Neural cell (in vitro differentiated cells): ENCODE measurements around the gene NUDT21. TPM values are rescaled to one million over a fixed set of nuclear protein-coding genes. Genes with fewer than 3 reads are reported as not detected.

Source experiments
- H2AFZ ChIP-seq: fragments of 200-600, 300-800 bp; sonication (generic), shearing (Covaris generic); 2 replicates; pipeline ENCODE4 v1.6.0; 2014; ENCODE audit warnings: low read depth, mild to moderate bottlenecking, antibody characterized with exemption, low read length, moderate library complexity
- H3F3A ChIP-seq: fragments of 200-600 bp; shearing (Covaris generic); 2 replicates; pipeline ENCODE4 v1.6.1; 2016; ENCODE audit warnings: mild to moderate bottlenecking, moderate library complexity, mixed read lengths, antibody characterized with exemption, low read length; ENCODE audit not compliant: insufficient read depth, poor library complexity, severe bottlenecking
- H3K27ac ChIP-seq: fragments of 200-600, 300-800 bp; sonication (generic), shearing (Covaris generic); 2 replicates; pipeline ENCODE4 v1.5.1; 2014; ENCODE audit warnings: mild to moderate bottlenecking, low read length, moderate library complexity
- H3K27me3 ChIP-seq: fragments of 300-800, 200-600 bp; sonication (generic), shearing (Covaris generic); 2 replicates; pipeline ENCODE4 v1.6.0; 2014; ENCODE audit warnings: mild to moderate bottlenecking, low read depth, low read length, moderate library complexity; ENCODE audit not compliant: insufficient read depth
- H3K36me3 ChIP-seq: fragments of 300-800, 200-600 bp; sonication (generic), shearing (Covaris generic); 2 replicates; pipeline ENCODE4 v1.5.1; 2014; ENCODE audit warnings: mild to moderate bottlenecking, antibody characterized with exemption, low read length, moderate library complexity; ENCODE audit not compliant: insufficient read depth
- H3K4me2 ChIP-seq: fragments of 300-800, 200-600 bp; sonication (generic), shearing (Covaris generic); 2 replicates; pipeline ENCODE4 v1.6.0; 2014; ENCODE audit warnings: mild to moderate bottlenecking, low read length
- H3K4me3 ChIP-seq: fragments of 300-800, 200-600 bp; sonication (generic), shearing (Covaris generic); 2 replicates; pipeline ENCODE4 v1.5.1; 2014; ENCODE audit warnings: mild to moderate bottlenecking, low read length, moderate library complexity
- H3K79me2 ChIP-seq: fragments of 200-600 bp; shearing (Covaris generic); replicated peaks from 2 replicates; pipeline ENCODE4 v1.6.0; 2014; ENCODE audit warnings: mild to moderate bottlenecking, low read length, moderate library complexity; ENCODE audit not compliant: insufficient read depth
- H3K9ac ChIP-seq: fragments of 300-800, 200-600 bp; sonication (generic), shearing (Covaris generic); 2 replicates; pipeline ENCODE4 v1.6.1; 2016; ENCODE audit warnings: mild to moderate bottlenecking, low read length, mixed read lengths
- H3K9me2 ChIP-seq: fragments of 200-600 bp; shearing (Covaris generic); 2 replicates; pipeline ENCODE4 v1.6.1; 2016; ENCODE audit warnings: mild to moderate bottlenecking, low read length, mixed read lengths; ENCODE audit not compliant: insufficient read depth
- H3K9me3 ChIP-seq: fragments of 200-600, 300-800 bp; sonication (generic), shearing (Covaris generic); 2 replicates; pipeline ENCODE4 v1.6.1; 2016; ENCODE audit warnings: mild to moderate bottlenecking, mixed run types, low read length, moderate library complexity, mixed read lengths
- H4K20me1 ChIP-seq: fragments of 200-600 bp; shearing (Covaris generic); 2 replicates; pipeline ENCODE4 v1.6.1; 2016; ENCODE audit warnings: mild to moderate bottlenecking, mixed run types; ENCODE audit not compliant: insufficient read depth
- EP300 ChIP-seq: fragments of 450-650 bp; conservative IDR thresholded peaks from 2 replicates; pipeline ENCODE4 v1.6.1; 2014; ENCODE audit warnings: antibody characterized with exemption, mild to moderate bottlenecking, moderate library complexity; ENCODE audit not compliant: poor library complexity, severe bottlenecking
- EZH2 ChIP-seq: fragments of 200-600, 300-800 bp; shearing (Covaris generic), sonication (generic); IDR thresholded peaks from 2 replicates; pipeline ENCODE4 v1.6.1; 2014; ENCODE audit warnings: antibody characterized with exemption, low read length, borderline replicate concordance, mild to moderate bottlenecking; ENCODE audit not compliant: insufficient read depth, poor library complexity, severe bottlenecking
- MXI1 ChIP-seq: fragments of 450-650 bp; conservative IDR thresholded peaks from 2 replicates; pipeline ENCODE4 v1.6.1; 2014; ENCODE audit warnings: antibody characterized with exemption, mild to moderate bottlenecking; ENCODE audit not compliant: poor library complexity, severe bottlenecking
- POLR2AphosphoS5 ChIP-seq: IDR thresholded peaks from 2 replicates; pipeline ENCODE4 v1.6.1; 2012
- RAD21 ChIP-seq: fragments of 450-650 bp; conservative IDR thresholded peaks from 2 replicates; pipeline ENCODE4 v1.6.1; 2014; ENCODE audit warnings: antibody characterized with exemption, mild to moderate bottlenecking, moderate library complexity
- SMC3 ChIP-seq: fragments of 450-650 bp; conservative IDR thresholded peaks from 2 replicates; pipeline ENCODE4 v1.6.1; 2014; ENCODE audit warnings: antibody characterized with exemption, mild to moderate bottlenecking, moderate library complexity; ENCODE audit not compliant: poor library complexity
- TAF1 ChIP-seq: IDR thresholded peaks from 2 replicates; pipeline ENCODE4 v1.6.1; 2012; ENCODE audit warnings: low read depth
- polyA plus RNA-seq: library from polyadenylated mRNA; depleted of rRNA; stranded (reverse); fragments of >200 nt; gene quantifications from 2 replicates; pipeline ENCODE4 v1.2.3, GENCODE V29; 2014
- TF ChIP-seq, protein P1 (sequence below): fragments of 450-650 bp; IDR thresholded peaks from 2 replicates; pipeline ENCODE4 v1.5.1; 2014; ENCODE audit warnings: antibody characterized with exemption, mild to moderate bottlenecking, moderate library complexity; ENCODE audit not compliant: poor library complexity, severe bottlenecking
- TF ChIP-seq, protein P2 (sequence below): IDR thresholded peaks from 2 replicates; pipeline ENCODE4 v1.6.1; 2012; ENCODE audit warnings: borderline replicate concordance

The NUDT21 gene
- polyA plus RNA-seq, 1 donor from 2014 or later: 192 TPM

DNA sequence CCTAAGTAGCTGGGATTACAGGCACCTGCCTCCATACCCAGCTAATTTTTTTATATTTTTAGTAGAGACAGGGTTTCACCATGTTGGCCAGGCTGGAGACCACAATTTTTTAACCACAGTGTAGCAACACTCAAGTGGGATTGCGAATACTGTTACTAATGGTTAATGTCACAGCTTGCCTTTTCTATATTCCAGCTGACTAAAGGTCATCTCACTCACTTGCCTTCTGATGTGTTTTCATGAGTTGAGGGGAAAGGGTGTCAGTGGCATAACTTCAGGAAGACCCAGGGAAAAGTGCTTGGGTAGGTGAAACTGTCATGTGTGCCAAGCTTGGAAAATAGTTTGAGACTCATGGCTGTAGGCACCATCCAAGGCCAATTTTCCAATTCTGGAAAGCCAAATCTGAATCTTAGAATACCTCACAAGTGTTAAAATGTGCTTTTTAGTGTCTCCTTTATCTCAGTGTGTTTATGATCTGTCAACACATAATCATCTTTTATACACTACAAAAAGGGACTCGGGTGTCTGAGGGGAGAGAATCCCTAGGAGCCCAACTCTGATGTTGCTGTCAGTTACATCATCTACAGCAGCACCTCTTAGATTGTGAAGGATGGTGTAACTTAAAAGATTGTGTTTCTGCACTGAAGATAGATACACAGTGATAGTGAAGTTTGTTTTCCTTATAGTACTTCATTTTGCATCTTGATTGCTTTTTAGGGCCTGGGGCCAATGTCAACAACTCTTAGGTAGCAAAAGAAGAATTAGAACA is 27.3 kb upstream of the NUDT21 start:
- Histone ChIP-seq H2AFZ (no peak overlapping the region), H3K79me2 (no peaks in the 10 kb centered on the region), H3K27ac (no peak overlapping the region), H3K4me2 (no peak overlapping the region), H3K9me3 (no peaks in the 10 kb centered on the region), H4K20me1 (no peaks in the 10 kb centered on the region), H3K9me2 (no peaks in the 10 kb centered on the region), H3K4me3 (no peak overlapping the region), H3K9ac (no peak overlapping the region), H3F3A (no peaks in the 10 kb centered on the region), H3K27me3 (no peaks in the 10 kb centered on the region), H3K36me3 (peaks cover 6% of the 10 kb centered on the region)
- TF ChIP-seq POLR2AphosphoS5 (no peak), EP300 (no peak), MXI1 (no peak), TAF1 (no peak), EZH2 (no peak), RAD21 (no peak)
- TF ChIP-seq, protein P1, sequence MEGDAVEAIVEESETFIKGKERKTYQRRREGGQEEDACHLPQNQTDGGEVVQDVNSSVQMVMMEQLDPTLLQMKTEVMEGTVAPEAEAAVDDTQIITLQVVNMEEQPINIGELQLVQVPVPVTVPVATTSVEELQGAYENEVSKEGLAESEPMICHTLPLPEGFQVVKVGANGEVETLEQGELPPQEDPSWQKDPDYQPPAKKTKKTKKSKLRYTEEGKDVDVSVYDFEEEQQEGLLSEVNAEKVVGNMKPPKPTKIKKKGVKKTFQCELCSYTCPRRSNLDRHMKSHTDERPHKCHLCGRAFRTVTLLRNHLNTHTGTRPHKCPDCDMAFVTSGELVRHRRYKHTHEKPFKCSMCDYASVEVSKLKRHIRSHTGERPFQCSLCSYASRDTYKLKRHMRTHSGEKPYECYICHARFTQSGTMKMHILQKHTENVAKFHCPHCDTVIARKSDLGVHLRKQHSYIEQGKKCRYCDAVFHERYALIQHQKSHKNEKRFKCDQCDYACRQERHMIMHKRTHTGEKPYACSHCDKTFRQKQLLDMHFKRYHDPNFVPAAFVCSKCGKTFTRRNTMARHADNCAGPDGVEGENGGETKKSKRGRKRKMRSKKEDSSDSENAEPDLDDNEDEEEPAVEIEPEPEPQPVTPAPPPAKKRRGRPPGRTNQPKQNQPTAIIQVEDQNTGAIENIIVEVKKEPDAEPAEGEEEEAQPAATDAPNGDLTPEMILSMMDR: no peak
- TF ChIP-seq, protein P2, sequence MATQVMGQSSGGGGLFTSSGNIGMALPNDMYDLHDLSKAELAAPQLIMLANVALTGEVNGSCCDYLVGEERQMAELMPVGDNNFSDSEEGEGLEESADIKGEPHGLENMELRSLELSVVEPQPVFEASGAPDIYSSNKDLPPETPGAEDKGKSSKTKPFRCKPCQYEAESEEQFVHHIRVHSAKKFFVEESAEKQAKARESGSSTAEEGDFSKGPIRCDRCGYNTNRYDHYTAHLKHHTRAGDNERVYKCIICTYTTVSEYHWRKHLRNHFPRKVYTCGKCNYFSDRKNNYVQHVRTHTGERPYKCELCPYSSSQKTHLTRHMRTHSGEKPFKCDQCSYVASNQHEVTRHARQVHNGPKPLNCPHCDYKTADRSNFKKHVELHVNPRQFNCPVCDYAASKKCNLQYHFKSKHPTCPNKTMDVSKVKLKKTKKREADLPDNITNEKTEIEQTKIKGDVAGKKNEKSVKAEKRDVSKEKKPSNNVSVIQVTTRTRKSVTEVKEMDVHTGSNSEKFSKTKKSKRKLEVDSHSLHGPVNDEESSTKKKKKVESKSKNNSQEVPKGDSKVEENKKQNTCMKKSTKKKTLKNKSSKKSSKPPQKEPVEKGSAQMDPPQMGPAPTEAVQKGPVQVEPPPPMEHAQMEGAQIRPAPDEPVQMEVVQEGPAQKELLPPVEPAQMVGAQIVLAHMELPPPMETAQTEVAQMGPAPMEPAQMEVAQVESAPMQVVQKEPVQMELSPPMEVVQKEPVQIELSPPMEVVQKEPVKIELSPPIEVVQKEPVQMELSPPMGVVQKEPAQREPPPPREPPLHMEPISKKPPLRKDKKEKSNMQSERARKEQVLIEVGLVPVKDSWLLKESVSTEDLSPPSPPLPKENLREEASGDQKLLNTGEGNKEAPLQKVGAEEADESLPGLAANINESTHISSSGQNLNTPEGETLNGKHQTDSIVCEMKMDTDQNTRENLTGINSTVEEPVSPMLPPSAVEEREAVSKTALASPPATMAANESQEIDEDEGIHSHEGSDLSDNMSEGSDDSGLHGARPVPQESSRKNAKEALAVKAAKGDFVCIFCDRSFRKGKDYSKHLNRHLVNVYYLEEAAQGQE: no peak

DNA sequence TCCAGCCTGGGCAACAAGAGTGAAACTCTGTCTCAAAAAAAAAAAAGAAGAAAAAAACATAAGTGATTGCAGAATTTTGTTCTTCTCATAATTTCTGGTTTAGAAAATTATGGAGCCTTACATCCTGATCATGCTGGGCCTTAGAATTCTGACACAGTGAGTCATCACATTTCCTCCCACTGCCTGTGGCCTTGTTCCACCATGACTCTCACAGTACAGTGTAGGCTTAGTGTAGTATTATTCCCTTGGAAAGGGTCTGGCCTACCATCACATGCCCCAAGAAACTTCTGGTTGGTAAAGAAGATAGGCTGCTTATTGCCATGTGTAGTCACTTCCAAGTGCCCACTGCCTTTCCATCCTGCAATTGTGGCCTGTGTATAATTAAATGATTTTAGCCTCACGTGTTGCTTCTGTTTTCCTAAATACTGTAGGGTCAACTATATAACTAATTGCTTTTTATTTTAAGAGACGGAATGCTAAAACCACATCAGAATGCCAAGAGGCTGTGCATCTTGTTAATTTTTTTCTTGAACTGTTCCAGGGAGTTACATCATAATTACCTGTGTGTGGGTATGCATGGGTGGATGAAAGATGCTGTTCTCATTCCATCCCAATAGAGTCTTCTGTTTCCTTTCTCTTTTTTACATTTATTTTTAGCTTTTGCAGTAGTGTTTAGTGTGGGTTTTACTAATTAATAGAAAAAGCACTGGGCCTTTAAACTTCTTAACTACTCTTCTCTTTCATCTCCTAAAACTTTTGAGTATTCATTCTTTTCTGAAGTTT is 26.2 kb upstream of the NUDT21 start:
- Histone ChIP-seq H3K9ac (no peak overlapping the region), H3K79me2 (no peaks in the 10 kb centered on the region), H3K27me3 (no peaks in the 10 kb centered on the region), H3K9me2 (no peaks in the 10 kb centered on the region), H3F3A (no peaks in the 10 kb centered on the region), H3K36me3 (peaks cover 6% of the 10 kb centered on the region), H3K27ac (no peak overlapping the region), H4K20me1 (no peaks in the 10 kb centered on the region), H3K4me3 (no peak overlapping the region), H2AFZ (no peak overlapping the region), H3K4me2 (no peak overlapping the region), H3K9me3 (no peaks in the 10 kb centered on the region)
- TF ChIP-seq TAF1 (no peak), MXI1 (no peak), RAD21 (no peak), POLR2AphosphoS5 (no peak), SMC3 (no peak), EP300 (no peak), EZH2 (no peak)
- TF ChIP-seq, protein P1: no peak
- TF ChIP-seq, protein P2: no peak
